ENCODE results near the gene PSMB3. TPM values are rescaled to one million over a fixed set of nuclear protein-coding genes. Genes with fewer than 3 reads are reported as not detected.

The PSMB3 gene
- total and polyA plus RNA-seq, 9 of the 15 experiments (the other 6 are each of a cell fraction or from before 2014, with no cell fraction given): 460 to 2,775 (median 574) TPM

DNA sequence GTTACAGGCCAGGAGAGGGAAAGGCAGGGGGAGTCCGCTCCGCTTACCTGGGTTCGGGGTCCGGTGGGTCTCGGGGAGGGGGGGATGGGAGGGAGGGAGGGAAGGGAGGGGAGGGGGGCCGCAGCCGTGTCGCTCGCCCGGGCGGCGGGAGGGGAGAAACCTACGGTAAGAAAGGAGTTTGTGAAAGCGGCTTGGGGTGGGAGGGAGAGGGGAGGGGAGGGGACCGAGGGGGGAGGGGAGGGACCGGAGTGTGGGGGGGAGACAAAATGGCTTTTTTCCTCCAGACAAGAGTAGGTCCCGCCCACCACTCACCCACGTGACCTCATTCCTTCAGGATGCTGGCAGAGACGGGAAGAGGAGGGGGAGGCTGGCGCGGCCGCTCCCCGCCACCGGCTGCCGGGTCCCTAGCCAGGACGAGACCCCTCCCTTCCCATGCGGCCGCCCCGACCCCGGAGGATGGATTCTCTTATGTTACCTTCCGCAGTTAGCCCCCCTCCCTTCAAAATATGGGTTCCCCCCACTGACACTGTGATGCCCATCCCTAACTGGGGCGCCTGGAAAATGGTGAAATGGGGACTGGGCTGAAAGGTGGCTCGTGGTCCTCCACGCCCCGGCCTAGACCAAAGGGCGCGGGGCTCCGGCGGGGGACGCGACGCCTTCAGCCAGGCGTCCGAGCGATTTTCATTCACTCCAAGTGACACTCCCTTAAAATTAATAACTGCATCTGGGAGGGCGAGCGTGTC lies 4.2 kb upstream of the PSMB3 start, which contains the start of gene PCGF2 (continued):
- no peak for TF ChIP-seq MAFG (tag; conservative IDR thresholded peaks at IDR 0.05)
- no peak for TF ChIP-seq BACH1 (tag; IDR thresholded peaks at IDR 0.05)
- no peak for TF ChIP-seq ZNF174 (CRISPR knock-in tag; IDR thresholded peaks at IDR 0.05)
- TF ChIP-seq, protein P1, sequence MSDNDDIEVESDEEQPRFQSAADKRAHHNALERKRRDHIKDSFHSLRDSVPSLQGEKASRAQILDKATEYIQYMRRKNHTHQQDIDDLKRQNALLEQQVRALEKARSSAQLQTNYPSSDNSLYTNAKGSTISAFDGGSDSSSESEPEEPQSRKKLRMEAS (CRISPR knock-in tag; IDR thresholded peaks at IDR 0.05): no peak
- TF ChIP-seq, protein P2, sequence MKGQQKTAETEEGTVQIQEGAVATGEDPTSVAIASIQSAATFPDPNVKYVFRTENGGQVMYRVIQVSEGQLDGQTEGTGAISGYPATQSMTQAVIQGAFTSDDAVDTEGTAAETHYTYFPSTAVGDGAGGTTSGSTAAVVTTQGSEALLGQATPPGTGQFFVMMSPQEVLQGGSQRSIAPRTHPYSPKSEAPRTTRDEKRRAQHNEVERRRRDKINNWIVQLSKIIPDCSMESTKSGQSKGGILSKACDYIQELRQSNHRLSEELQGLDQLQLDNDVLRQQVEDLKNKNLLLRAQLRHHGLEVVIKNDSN (CRISPR knock-in tag; IDR thresholded peaks at IDR 0.05): peak; percentile 82
- TF ChIP-seq NBN (IDR thresholded peaks at IDR 0.05; ENCODE audit: low read depth): no peak
- TF ChIP-seq RAD51 (IDR thresholded peaks at IDR 0.05; ENCODE audit: borderline replicate concordance, low read depth): peak; percentile 91
- no peak for TF ChIP-seq L3MBTL2 (IDR thresholded peaks at IDR 0.05)
- TF ChIP-seq ILK (tag; IDR thresholded peaks at IDR 0.05; ENCODE audit: borderline replicate concordance, low read depth): no peak
- TF ChIP-seq CSDE1 (IDR thresholded peaks at IDR 0.05): no peak
- peak in 1 of 3 experiments; percentile 75 for TF ChIP-seq YY1 (IDR thresholded peaks at IDR 0.05; ENCODE audit: borderline replicate concordance in 1 of 3, control insufficient read depth in 1 of 3, extremely low read depth in 1 of 3, insufficient read depth in 3 of 3, insufficient read length in 1 of 3, insufficient replicate concordance in 2 of 3, low read depth in 1 of 3, low read length in 2 of 3)
- TF ChIP-seq, protein P3, sequence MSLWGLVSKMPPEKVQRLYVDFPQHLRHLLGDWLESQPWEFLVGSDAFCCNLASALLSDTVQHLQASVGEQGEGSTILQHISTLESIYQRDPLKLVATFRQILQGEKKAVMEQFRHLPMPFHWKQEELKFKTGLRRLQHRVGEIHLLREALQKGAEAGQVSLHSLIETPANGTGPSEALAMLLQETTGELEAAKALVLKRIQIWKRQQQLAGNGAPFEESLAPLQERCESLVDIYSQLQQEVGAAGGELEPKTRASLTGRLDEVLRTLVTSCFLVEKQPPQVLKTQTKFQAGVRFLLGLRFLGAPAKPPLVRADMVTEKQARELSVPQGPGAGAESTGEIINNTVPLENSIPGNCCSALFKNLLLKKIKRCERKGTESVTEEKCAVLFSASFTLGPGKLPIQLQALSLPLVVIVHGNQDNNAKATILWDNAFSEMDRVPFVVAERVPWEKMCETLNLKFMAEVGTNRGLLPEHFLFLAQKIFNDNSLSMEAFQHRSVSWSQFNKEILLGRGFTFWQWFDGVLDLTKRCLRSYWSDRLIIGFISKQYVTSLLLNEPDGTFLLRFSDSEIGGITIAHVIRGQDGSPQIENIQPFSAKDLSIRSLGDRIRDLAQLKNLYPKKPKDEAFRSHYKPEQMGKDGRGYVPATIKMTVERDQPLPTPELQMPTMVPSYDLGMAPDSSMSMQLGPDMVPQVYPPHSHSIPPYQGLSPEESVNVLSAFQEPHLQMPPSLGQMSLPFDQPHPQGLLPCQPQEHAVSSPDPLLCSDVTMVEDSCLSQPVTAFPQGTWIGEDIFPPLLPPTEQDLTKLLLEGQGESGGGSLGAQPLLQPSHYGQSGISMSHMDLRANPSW (CRISPR knock-in tag; IDR thresholded peaks at IDR 0.05): no peak
- TF ChIP-seq, protein P4, sequence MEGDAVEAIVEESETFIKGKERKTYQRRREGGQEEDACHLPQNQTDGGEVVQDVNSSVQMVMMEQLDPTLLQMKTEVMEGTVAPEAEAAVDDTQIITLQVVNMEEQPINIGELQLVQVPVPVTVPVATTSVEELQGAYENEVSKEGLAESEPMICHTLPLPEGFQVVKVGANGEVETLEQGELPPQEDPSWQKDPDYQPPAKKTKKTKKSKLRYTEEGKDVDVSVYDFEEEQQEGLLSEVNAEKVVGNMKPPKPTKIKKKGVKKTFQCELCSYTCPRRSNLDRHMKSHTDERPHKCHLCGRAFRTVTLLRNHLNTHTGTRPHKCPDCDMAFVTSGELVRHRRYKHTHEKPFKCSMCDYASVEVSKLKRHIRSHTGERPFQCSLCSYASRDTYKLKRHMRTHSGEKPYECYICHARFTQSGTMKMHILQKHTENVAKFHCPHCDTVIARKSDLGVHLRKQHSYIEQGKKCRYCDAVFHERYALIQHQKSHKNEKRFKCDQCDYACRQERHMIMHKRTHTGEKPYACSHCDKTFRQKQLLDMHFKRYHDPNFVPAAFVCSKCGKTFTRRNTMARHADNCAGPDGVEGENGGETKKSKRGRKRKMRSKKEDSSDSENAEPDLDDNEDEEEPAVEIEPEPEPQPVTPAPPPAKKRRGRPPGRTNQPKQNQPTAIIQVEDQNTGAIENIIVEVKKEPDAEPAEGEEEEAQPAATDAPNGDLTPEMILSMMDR (IDR thresholded peaks at IDR 0.05 in 2 of 3, conservative IDR thresholded peaks at IDR 0.05 in 1 of 3; ENCODE audit: insufficient read depth in 2 of 3, low read depth in 1 of 3, low read length in 3 of 3): no peak
- TF ChIP-seq PHF8 (IDR thresholded peaks at IDR 0.05; ENCODE audit: borderline replicate concordance, low read length): no peak; the same call in 1 of the 2 replicates
- TF ChIP-seq ZNF184 (CRISPR knock-in tag; IDR thresholded peaks at IDR 0.05): no peak
- TF ChIP-seq FIP1L1 (IDR thresholded peaks at IDR 0.05; ENCODE audit: low read depth, low read length, poor library complexity, severe bottlenecking): peak; percentile 8
- TF ChIP-seq SMARCA4 (IDR thresholded peaks at IDR 0.05): no peak
- TF ChIP-seq TRIM24 (IDR thresholded peaks at IDR 0.05): no peak
- TF ChIP-seq, protein P5, sequence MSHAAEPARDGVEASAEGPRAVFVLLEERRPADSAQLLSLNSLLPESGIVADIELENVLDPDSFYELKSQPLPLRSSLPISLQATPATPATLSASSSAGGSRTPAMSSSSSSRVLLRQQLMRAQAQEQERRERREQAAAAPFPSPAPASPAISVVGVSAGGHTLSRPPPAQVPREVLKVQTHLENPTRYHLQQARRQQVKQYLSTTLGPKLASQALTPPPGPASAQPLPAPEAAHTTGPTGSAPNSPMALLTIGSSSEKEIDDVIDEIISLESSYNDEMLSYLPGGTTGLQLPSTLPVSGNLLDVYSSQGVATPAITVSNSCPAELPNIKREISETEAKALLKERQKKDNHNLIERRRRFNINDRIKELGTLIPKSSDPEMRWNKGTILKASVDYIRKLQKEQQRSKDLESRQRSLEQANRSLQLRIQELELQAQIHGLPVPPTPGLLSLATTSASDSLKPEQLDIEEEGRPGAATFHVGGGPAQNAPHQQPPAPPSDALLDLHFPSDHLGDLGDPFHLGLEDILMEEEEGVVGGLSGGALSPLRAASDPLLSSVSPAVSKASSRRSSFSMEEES (CRISPR knock-in tag; IDR thresholded peaks at IDR 0.05): peak; percentile 88
- no peak for TF ChIP-seq TBL1XR1 (IDR thresholded peaks at IDR 0.05; ENCODE audit: low read length in 2 of 2)

All from K562 (cell line).